HFFc6 (cell line): Measurements from ENCODE around the gene USP12. TPM values are rescaled to one million over a fixed set of nuclear protein-coding genes. Genes with fewer than 3 reads are reported as not detected.
"Not testable (repeated sequence)": the region's sequence is repeated elsewhere in the genome, so short reads cannot be mapped to it uniquely, and the experiment has no call there.

Experiments used
- DNase-seq: peaks from one replicate; pipeline ENCODE4 v3.0.0-alpha.2; 2018
- H3K27ac Mint-ChIP-seq: 2 replicates; pipeline ENCODE4 v1.8.0; 2020; ENCODE audit warnings: mild to moderate bottlenecking, mixed read lengths
- H3K27me3 Mint-ChIP-seq: 2 replicates; pipeline ENCODE4 v1.8.0; 2021; ENCODE audit warnings: mild to moderate bottlenecking, moderate library complexity, mixed read lengths; ENCODE audit not compliant: insufficient read depth
- H3K36me3 Mint-ChIP-seq: 2 replicates; pipeline ENCODE4 v1.8.0; 2021; ENCODE audit warnings: low read depth, mixed read lengths
- H3K4me1 Mint-ChIP-seq: 2 replicates; pipeline ENCODE4 v1.8.0; 2020; ENCODE audit warnings: low read depth, mixed read lengths
- H3K4me3 Mint-ChIP-seq: 2 replicates; pipeline ENCODE4 v1.8.0; 2020; ENCODE audit warnings: mild to moderate bottlenecking, moderate library complexity, mixed read lengths
- H3K9me3 Mint-ChIP-seq: 2 replicates; pipeline ENCODE4 v1.8.0; 2020; ENCODE audit warnings: mild to moderate bottlenecking, mixed read lengths
- long read RNA-seq: library from polyadenylated mRNA; unstranded; transcript quantifications from one replicate; pipeline ENCODE4 v2.0.0, GENCODE V29; 2019
- total RNA-seq, 6 experiments: library from RNA; stranded (reverse); fragmentation: NEBNext Ultra II Directional; extraction: Animal tissue kit (Norgen Biotek cat#: 25700); gene quantifications; 2 replicates in 1 of 6; 3 replicates in 5 of 6; pipeline ENCODE4 v1.2.3, GENCODE V29; 2021
- TF ChIP-seq, protein P1 (sequence below): fragments of 200-600 bp; sonication (generic); IDR thresholded peaks from 2 replicates; pipeline ENCODE4 v1.5.0; 2021; ENCODE audit warnings: antibody characterized with exemption, mild to moderate bottlenecking

The USP12 gene, protein sequence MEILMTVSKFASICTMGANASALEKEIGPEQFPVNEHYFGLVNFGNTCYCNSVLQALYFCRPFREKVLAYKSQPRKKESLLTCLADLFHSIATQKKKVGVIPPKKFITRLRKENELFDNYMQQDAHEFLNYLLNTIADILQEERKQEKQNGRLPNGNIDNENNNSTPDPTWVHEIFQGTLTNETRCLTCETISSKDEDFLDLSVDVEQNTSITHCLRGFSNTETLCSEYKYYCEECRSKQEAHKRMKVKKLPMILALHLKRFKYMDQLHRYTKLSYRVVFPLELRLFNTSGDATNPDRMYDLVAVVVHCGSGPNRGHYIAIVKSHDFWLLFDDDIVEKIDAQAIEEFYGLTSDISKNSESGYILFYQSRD
- total RNA-seq, result 10 to 100 TPM; 20.0 to 25.2 (median 22.7) TPM
- long read RNA-seq, full-length matches to known transcripts, result 2 of 9 reads
- long read RNA-seq, partial matches to known transcripts, result 0 of 9 reads
- long read RNA-seq, other reads (novel, unspliced or antisense), result 7 of 9 reads

DNA sequence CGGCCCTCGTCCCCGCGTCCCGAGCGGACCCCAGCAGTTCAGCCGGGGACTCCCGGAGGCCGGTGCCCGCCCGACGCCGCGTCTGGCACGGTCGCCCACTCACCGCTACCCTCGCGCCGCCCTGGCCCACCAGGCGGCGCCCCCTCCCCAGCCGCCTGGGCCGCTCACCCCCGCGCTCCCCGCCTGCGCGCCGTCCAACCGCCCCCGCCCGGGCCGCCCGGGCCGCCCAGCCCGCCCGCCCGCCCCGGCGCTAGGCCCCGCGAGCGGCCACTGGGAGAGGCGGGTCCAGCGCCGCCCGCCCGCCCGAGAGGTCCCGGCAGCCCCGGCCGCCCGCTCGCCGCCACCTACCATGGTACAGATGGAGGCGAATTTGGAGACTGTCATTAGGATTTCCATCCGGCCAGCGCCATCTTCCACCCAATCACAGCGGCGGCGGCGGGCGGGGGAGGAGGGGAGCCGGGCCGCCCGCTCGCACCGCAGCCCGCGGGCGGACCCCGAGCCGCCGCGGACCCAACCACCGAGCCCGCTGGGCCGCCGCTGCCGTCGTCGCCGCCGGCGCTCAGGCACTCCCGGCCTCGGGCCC lies at the start of gene USP12:
USP12 (minus strand) TSS at position 568 of the 583 bp plus-strand sequence; CDS start at position 396, 172 bp downstream.
- H3K36me3 Mint-ChIP-seq, result no peaks in the 10 kb centered on the region

DNA sequence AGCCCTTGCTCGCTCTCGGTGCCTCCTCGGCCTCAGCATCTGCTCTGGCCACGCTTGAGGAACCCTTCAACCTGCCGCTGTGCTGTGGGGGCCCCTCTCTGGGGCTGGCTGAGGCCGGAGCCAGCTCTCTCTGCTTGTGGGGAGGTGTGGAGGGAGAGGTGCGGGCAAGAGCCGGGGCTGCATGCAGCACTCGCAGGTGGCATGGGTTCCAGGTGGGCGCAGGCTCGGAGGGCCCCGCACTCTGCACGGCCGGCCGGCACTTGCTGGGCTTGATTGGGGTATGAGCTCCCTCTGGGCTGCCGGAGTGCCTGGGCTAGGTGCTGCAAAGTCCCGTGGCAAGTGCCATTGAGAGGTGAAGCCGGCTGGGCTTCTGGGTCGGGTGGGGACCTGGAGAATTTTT lies 48.0 kb upstream of the USP12 start:
- TF ChIP-seq, protein P1, sequence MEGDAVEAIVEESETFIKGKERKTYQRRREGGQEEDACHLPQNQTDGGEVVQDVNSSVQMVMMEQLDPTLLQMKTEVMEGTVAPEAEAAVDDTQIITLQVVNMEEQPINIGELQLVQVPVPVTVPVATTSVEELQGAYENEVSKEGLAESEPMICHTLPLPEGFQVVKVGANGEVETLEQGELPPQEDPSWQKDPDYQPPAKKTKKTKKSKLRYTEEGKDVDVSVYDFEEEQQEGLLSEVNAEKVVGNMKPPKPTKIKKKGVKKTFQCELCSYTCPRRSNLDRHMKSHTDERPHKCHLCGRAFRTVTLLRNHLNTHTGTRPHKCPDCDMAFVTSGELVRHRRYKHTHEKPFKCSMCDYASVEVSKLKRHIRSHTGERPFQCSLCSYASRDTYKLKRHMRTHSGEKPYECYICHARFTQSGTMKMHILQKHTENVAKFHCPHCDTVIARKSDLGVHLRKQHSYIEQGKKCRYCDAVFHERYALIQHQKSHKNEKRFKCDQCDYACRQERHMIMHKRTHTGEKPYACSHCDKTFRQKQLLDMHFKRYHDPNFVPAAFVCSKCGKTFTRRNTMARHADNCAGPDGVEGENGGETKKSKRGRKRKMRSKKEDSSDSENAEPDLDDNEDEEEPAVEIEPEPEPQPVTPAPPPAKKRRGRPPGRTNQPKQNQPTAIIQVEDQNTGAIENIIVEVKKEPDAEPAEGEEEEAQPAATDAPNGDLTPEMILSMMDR, result no peak
- Mint-ChIP-seq H3K27ac (no peak overlapping the region), H3K27me3 (peaks cover 11% of the 10 kb centered on the region), H3K4me3 (no peak overlapping the region), H3K9me3 (peaks cover 11% of the 10 kb centered on the region), H3K4me1 (no peaks in the 10 kb centered on the region; the same call in 1 of the 2 replicates), H3K36me3 (peaks cover 15% of the 10 kb centered on the region)
- DNase-seq, result no peak

More for the DNA sequence above, at the start of gene USP12:
- Mint-ChIP-seq H3K4me1 (peaks cover 58% of the 10 kb centered on the region), H3K4me3 (peak within 1 kb of the TSS; percentile 92), H3K9me3 (no peaks in the 10 kb centered on the region), H3K27ac (peak within 1 kb of the TSS; percentile 93), H3K27me3 (no peaks in the 10 kb centered on the region)
- TF ChIP-seq, protein P1, result no peak; the same call in 1 of the 2 replicates
- no peak for DNase-seq

DNA sequence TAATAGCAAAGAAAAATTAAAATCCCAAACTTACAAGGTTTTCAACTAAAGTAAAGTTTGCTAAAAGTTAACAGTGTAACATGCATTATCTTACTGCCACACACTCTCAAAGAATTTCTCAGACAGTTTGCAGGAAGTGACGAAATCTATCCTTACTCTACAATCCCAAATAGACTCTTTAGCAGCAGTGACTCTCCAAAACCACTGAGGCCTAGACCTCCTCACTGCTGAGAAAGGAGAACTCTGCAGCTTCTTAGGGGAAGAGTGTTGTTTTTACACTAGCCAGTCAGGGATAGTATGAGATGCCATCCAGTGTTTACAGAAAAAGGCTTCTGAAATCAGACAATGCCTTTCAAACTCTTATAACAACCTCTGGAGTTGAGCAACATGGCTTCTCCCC lies 47.2 kb upstream of the USP12 start:
- DNase-seq, result not testable (repeated sequence)

DNA sequence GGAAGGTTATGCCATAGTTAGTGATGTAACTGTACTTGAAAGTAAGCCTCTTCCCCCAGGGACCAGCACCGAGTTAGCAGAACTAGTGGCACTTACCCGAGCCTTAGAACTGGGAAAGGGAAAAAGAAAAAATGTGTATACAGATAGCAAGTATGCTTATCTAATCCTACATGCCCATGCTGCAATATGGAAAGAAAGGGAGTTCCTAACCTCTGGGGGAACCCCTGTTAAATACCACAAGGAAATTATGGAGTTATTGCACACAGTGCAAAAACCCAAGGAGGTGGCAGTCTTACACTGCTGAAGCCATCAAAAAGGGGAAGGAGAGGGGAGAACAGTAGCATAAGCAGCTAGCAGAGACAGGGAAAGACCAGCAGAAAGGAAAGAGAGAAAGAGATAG lies 46.2 kb upstream of the USP12 start:
- H3K9me3 Mint-ChIP-seq, result peaks cover 11% of the 10 kb centered on the region
- H3K4me1 Mint-ChIP-seq, H3K4me3 Mint-ChIP-seq, H3K27ac Mint-ChIP-seq, DNase-seq, H3K27me3 Mint-ChIP-seq: not testable (repeated sequence)
- peaks cover 15% of the 10 kb centered on the region for H3K36me3 Mint-ChIP-seq

More for the DNA sequence above, 47.2 kb upstream of the USP12 start:
- H3K4me1 Mint-ChIP-seq, H3K27me3 Mint-ChIP-seq, H3K27ac Mint-ChIP-seq, H3K4me3 Mint-ChIP-seq: not testable (repeated sequence)
- H3K36me3 Mint-ChIP-seq, result peaks cover 15% of the 10 kb centered on the region
- peaks cover 11% of the 10 kb centered on the region for H3K9me3 Mint-ChIP-seq

DNA sequence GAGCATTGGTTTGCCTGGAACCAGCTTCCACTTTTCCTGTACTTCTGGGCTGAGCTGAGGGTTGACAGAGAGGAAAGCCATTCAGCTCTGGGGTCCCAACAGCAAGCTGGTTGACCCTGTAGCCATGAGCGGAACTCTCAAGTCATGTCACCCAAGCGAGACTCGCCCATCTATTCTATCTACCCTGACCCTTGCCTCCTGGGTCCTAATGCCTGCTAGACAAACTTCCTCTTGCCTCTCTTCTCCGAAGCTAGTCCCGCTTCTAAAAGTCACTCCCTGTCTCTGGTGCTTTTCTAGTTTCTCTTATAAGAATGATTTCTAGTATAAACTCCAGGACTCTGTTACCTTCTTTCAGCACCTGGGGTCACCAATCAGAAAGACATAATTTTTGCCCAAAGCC lies 41.8 kb upstream of the USP12 start:
- not testable (repeated sequence) for H3K36me3 Mint-ChIP-seq, H3K9me3 Mint-ChIP-seq, H3K27me3 Mint-ChIP-seq, DNase-seq, H3K4me3 Mint-ChIP-seq, H3K27ac Mint-ChIP-seq
- peaks cover 14% of the 10 kb centered on the region for H3K4me1 Mint-ChIP-seq

DNA sequence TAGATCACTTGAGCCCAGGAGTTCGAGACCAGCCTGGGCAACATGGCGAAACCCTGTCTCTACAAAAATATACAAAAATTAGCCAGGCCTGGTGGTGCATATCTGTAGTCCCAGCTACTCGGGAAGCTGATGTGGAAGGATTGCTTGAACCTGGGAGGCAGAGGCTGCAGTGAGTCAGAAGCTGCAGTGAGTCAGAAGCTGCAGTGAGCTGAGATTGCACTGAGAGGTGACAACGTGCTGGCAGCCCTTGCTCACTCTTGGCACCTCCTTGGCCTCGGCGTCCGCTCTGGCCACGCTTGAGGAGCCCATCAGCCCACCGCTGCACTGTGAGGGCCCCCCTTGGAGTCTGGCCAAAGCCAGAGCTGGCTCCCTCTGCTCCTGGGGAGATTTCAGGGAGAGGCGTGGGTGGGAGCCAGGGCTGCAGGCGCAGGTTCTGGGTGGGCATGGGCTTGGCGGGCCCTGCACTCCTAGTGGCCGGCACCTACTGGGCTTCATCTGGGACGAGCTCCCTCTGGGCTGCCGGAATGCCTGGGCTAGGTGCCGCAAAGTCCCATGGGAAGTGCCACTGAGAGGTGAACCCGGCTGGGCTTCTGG lies 40.3 kb upstream of the USP12 start:
- no peaks in the 10 kb centered on the region for H3K9me3 Mint-ChIP-seq
- peaks cover 5% of the 10 kb centered on the region for H3K27me3 Mint-ChIP-seq
- H3K4me3 Mint-ChIP-seq, result peak overlapping the region; percentile 25; the same call in 1 of the 2 replicates
- H3K4me1 Mint-ChIP-seq, result peaks cover 14% of the 10 kb centered on the region
- peak; percentile 80 for DNase-seq
- TF ChIP-seq, protein P1, result no peak
- H3K27ac Mint-ChIP-seq, result peak overlapping the region; percentile 56
- H3K36me3 Mint-ChIP-seq, result no peaks in the 10 kb centered on the region
